IPS DF 6.9 (cell line): ENCODE measurements around the gene TOP2A.

Experiments used
- DNase-seq: peaks from one replicate; pipeline ENCODE4 v3.0.0-alpha.2; 2013; ENCODE audit warnings: low read depth, low spot score
- H3K27ac ChIP-seq: one replicate; pipeline ENCODE4 v1.5.1; 2013; ENCODE audit warnings: low read length, control low read depth
- H3K27me3 ChIP-seq: 2 replicates; pipeline ENCODE4 v1.6.1; 2013; ENCODE audit warnings: mild to moderate bottlenecking, low read length; ENCODE audit not compliant: control insufficient read depth, insufficient read depth
- H3K36me3 ChIP-seq: 2 replicates; pipeline ENCODE4 v1.6.1; 2013; ENCODE audit warnings: low read length; ENCODE audit not compliant: control insufficient read depth, insufficient read depth
- H3K4me1 ChIP-seq: 2 replicates; pipeline ENCODE4 v1.6.1; 2013; ENCODE audit warnings: low read length; ENCODE audit not compliant: control insufficient read depth, insufficient read depth
- H3K4me3 ChIP-seq: 2 replicates; pipeline ENCODE4 v1.5.1; 2013; ENCODE audit warnings: mild to moderate bottlenecking, low read length
- H3K9me3 ChIP-seq: 2 replicates; pipeline ENCODE4 v1.6.1; 2013; ENCODE audit warnings: low read length, inconsistent platforms; ENCODE audit not compliant: control insufficient read depth, insufficient read depth
- WGBS: extraction: QIAGEN DNeasy Blood & Tissue Kit; methylation state at CpG from one replicate; pipeline ENCODE4 v1.1.7; 2013; ENCODE audit warnings: mixed read lengths, missing lambda C conversion rate; ENCODE audit not compliant: insufficient read length, insufficient coverage; 5-methylcytosine and 5-hydroxymethylcytosine counted together

TOP2A gene

GRCh38 chr17:40358323-40359038 lies 59.2 kb downstream of the TOP2A start:
- peaks cover 2% of the 10 kb centered on the region; the same call in 1 of the 2 replicates for H3K27me3 ChIP-seq
- DNase-seq: no peak
- peaks cover 13% of the 10 kb centered on the region for H3K4me1 ChIP-seq
- WGBS: no CpG with 5 or more reads among the region's 17 CpGs
- peaks cover 4% of the 10 kb centered on the region; the same call in 1 of the 2 replicates for H3K36me3 ChIP-seq
- H3K4me3 ChIP-seq: no peak overlapping the region
- no peaks in the 10 kb centered on the region for H3K9me3 ChIP-seq
- H3K27ac ChIP-seq: no peak overlapping the region

- WGBS: no CpG with 5 or more reads among the region's 19 CpGs
- peaks cover 5% of the 10 kb centered on the region; the same call in 1 of the 2 replicates for H3K36me3 ChIP-seq
- H3K4me1 ChIP-seq: peaks cover 12% of the 10 kb centered on the region
- H3K9me3 ChIP-seq: no peaks in the 10 kb centered on the region
- DNase-seq: no peak
- H3K27me3 ChIP-seq: no peaks in the 10 kb centered on the region; the same call in 1 of the 2 replicates
- no peak overlapping the region for H3K27ac ChIP-seq
- H3K4me3 ChIP-seq: no peak overlapping the region
These were observed 60.5 kb downstream of the TOP2A start for GRCh38 chr17:40356990-40357881.

- WGBS: no CpG with 5 or more reads among the region's 33 CpGs
- no peak overlapping the region for H3K27ac ChIP-seq
- H3K4me1 ChIP-seq: peaks cover 11% of the 10 kb centered on the region; the same call in 1 of the 2 replicates
- H3K9me3 ChIP-seq: no peaks in the 10 kb centered on the region
- no peaks in the 10 kb centered on the region for H3K27me3 ChIP-seq
- H3K36me3 ChIP-seq: peaks cover 7% of the 10 kb centered on the region; the same call in 1 of the 2 replicates
- DNase-seq: no peak
- no peak overlapping the region for H3K4me3 ChIP-seq
These were observed 61.6 kb downstream of the TOP2A start for GRCh38 chr17:40355804-40356758.

GRCh38 chr17:40355123-40355803 lies 62.4 kb downstream of the TOP2A start:
- DNase-seq: no peak
- no peak overlapping the region for H3K27ac ChIP-seq

GRCh38 chr17:40354221-40355122 lies 63.2 kb downstream of the TOP2A start:
- WGBS: no CpG with 5 or more reads among the region's 30 CpGs
- Histone ChIP-seq H3K9me3 (no peaks in the 10 kb centered on the region), H3K27ac (no peak overlapping the region), H3K4me3 (no peak overlapping the region), H3K36me3 (peaks cover 7% of the 10 kb centered on the region; the same call in 1 of the 2 replicates), H3K4me1 (peaks cover 14% of the 10 kb centered on the region; the same call in 1 of the 2 replicates), H3K27me3 (no peaks in the 10 kb centered on the region)
- DNase-seq: no peak

More at GRCh38 chr17:40355123-40355803, 62.4 kb downstream of the TOP2A start:
- H3K4me1 ChIP-seq: peaks cover 14% of the 10 kb centered on the region; the same call in 1 of the 2 replicates
- H3K4me3 ChIP-seq: no peak overlapping the region
- no CpG with 5 or more reads among the region's 29 CpGs for WGBS
- no peaks in the 10 kb centered on the region for H3K27me3 ChIP-seq
- H3K36me3 ChIP-seq: peaks cover 7% of the 10 kb centered on the region; the same call in 1 of the 2 replicates
- H3K9me3 ChIP-seq: no peaks in the 10 kb centered on the region

GRCh38 chr17:40352779-40353394 lies 64.8 kb downstream of the TOP2A start:
- peaks cover 3% of the 10 kb centered on the region for H3K27me3 ChIP-seq
- DNase-seq: no peak
- no peak overlapping the region for H3K4me3 ChIP-seq
- peaks cover 19% of the 10 kb centered on the region for H3K4me1 ChIP-seq
- WGBS: no CpG with 5 or more reads among the region's 9 CpGs
- H3K27ac ChIP-seq: no peak overlapping the region
- peaks cover 7% of the 10 kb centered on the region; the same call in 1 of the 2 replicates for H3K36me3 ChIP-seq
- H3K9me3 ChIP-seq: no peaks in the 10 kb centered on the region

GRCh38 chr17:40352237-40352778 lies 65.4 kb downstream of the TOP2A start:
- no CpG with 5 or more reads among the region's 7 CpGs for WGBS
- H3K4me1 ChIP-seq: peaks cover 21% of the 10 kb centered on the region

GRCh38 chr17:40351359-40352236 lies 66.1 kb downstream of the TOP2A start:
- WGBS: no CpG with 5 or more reads among the region's 27 CpGs

More at GRCh38 chr17:40352237-40352778, 65.4 kb downstream of the TOP2A start:
- H3K36me3 ChIP-seq: peaks cover 7% of the 10 kb centered on the region; the same call in 1 of the 2 replicates
- H3K27me3 ChIP-seq: peaks cover 3% of the 10 kb centered on the region
- no peak overlapping the region for H3K27ac ChIP-seq
- DNase-seq: no peak
- no peak overlapping the region for H3K4me3 ChIP-seq
- no peaks in the 10 kb centered on the region for H3K9me3 ChIP-seq

More at GRCh38 chr17:40351359-40352236, 66.1 kb downstream of the TOP2A start:
- DNase-seq: no peak
- Histone ChIP-seq H3K9me3 (no peaks in the 10 kb centered on the region), H3K27me3 (peaks cover 3% of the 10 kb centered on the region), H3K4me1 (peaks cover 28% of the 10 kb centered on the region), H3K36me3 (peaks cover 7% of the 10 kb centered on the region; the same call in 1 of the 2 replicates), H3K27ac (no peak overlapping the region), H3K4me3 (no peak overlapping the region)
